Astrocyte of the spinal cord (primary cell): ENCODE results near the gene LSM5.
A peak's percentile ranks its signal among the peaks of the same experiment; 100 is the strongest.

Source experiments
- DNase-seq: peaks from one replicate; pipeline ENCODE4 v3.0.0; 2011; ENCODE audit warnings: low read depth, low spot score
- H3K4me3 ChIP-seq: 2 replicates; pipeline ENCODE4 v1.5.1; 2011; ENCODE audit warnings: low read depth, mild to moderate bottlenecking, low read length, moderate library complexity
- in situ Hi-C: cut with HindIII; loops from 2 replicates; pipeline ENCODE4 v1.10.0; 2017; ENCODE audit warnings: low sequenced_read_pairs
- TF ChIP-seq, protein P1 (sequence below): IDR thresholded peaks from 2 replicates; pipeline ENCODE4 v1.5.1; 2012; ENCODE audit warnings: low read depth, mild to moderate bottlenecking, low read length, inconsistent platforms

LSM5 gene

GRCh38 chr7:32481921-32482320 is 8.3 kb downstream of the LSM5 start:
- TF ChIP-seq, protein P1, sequence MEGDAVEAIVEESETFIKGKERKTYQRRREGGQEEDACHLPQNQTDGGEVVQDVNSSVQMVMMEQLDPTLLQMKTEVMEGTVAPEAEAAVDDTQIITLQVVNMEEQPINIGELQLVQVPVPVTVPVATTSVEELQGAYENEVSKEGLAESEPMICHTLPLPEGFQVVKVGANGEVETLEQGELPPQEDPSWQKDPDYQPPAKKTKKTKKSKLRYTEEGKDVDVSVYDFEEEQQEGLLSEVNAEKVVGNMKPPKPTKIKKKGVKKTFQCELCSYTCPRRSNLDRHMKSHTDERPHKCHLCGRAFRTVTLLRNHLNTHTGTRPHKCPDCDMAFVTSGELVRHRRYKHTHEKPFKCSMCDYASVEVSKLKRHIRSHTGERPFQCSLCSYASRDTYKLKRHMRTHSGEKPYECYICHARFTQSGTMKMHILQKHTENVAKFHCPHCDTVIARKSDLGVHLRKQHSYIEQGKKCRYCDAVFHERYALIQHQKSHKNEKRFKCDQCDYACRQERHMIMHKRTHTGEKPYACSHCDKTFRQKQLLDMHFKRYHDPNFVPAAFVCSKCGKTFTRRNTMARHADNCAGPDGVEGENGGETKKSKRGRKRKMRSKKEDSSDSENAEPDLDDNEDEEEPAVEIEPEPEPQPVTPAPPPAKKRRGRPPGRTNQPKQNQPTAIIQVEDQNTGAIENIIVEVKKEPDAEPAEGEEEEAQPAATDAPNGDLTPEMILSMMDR = no peak
- no peak for DNase-seq
- no peak overlapping the region for H3K4me3 ChIP-seq
- in situ Hi-C loops = no loop called here

DNA sequence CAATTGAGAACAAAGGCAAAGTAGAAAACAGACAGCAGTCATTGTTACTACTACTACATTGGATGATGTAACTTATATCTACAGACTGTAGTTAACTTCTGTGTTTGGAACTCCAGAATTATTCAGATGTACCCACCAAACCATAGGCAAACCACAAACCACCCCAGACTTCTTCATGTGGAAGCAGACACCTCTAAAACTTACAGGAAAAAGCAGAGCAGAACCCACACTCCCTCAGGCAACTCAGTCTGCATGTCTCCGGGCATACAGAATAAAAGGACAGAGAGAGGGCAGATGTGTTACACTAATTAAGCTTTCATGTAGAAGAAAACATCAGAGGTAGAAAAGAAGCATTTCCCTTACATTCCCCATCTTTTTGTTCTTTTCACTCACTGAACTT is 9.0 kb downstream of the LSM5 start:
- no peak for DNase-seq
- TF ChIP-seq, protein P1 = no peak
- no peak overlapping the region for H3K4me3 ChIP-seq
- in situ Hi-C loops = no loop called here

GRCh38 chr7:32479574-32480200 is 10.5 kb downstream of the LSM5 start:
- TF ChIP-seq, protein P1 = peak; percentile 92
- no peak overlapping the region for H3K4me3 ChIP-seq
- peak; percentile 64 for DNase-seq
- in situ Hi-C loops = no loop called here

GRCh38 chr7:32477649-32477980 is 12.6 kb downstream of the LSM5 start:
- TF ChIP-seq, protein P1 = no peak
- no peak overlapping the region for H3K4me3 ChIP-seq
- no peak for DNase-seq
- in situ Hi-C loops = no loop called here

GRCh38 chr7:32476816-32477648 is 13.1 kb downstream of the LSM5 start:
- no peak for DNase-seq
- in situ Hi-C loops = no loop called here
- TF ChIP-seq, protein P1 = no peak
- H3K4me3 ChIP-seq = no peak overlapping the region

DNA sequence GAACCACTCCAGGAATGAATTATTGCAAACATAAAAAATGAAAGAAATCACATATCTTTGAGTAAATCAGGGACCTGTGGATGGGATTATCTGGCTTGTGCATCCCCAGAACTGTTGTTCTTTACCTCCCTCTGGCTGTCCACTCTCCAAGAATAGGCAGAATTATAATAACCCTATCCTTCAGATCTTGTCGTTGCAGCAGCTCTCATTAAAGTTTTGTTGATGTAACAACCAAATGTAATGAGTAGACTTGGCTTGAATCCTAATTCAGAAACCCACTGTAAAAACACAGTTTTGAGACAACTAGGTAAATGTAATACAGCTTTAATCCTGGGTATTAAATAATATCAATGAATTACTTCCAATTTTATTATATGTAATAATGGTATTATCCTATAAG is 16.2 kb downstream of the LSM5 start:
- in situ Hi-C loops = no loop called here
- TF ChIP-seq, protein P1 = no peak
- no peak overlapping the region for H3K4me3 ChIP-seq
- DNase-seq = no peak
